ENCODE measurements around the gene THAP5. TPM values are rescaled to one million over a fixed set of nuclear protein-coding genes. Genes with fewer than 3 reads are reported as not detected.
"Not testable (repeated sequence)": the region's sequence is repeated elsewhere in the genome, so short reads cannot be mapped to it uniquely, and the experiment has no call there.

Gene THAP5
- polyA plus RNA-seq, 1 of the 3 experiments (the other 2 are of a cell fraction) = 4.2 TPM

- Histone ChIP-seq H3K9me2 (no peaks in the 10 kb centered on the region), H3K27me3 (ENCODE audit: insufficient read depth) (no peaks in the 10 kb centered on the region), H4K20me1 (ENCODE audit: insufficient read depth) (no peaks in the 10 kb centered on the region), H2AFZ (ENCODE audit: low read depth) (no peak overlapping the region), H3K79me2 (ENCODE audit: insufficient read depth) (peaks cover 4% of the 10 kb centered on the region; the same call in 1 of the 2 replicates), H3K4me3 (ENCODE audit: low read depth in 2 of 2, low read length in 1 of 2) (no peak overlapping the region), H3K4me2 (no peak overlapping the region), H3K36me3 (replicated peaks in 1 of 2; ENCODE audit: control insufficient read depth in 1 of 2, insufficient read depth in 2 of 2, low read length in 1 of 2) (peaks cover 4 to 10% of the 10 kb centered on the region in 2 experiments), H3K27ac (ENCODE audit: low read depth in 2 of 2, low read length in 1 of 2) (no peak overlapping the region), H3K9me3 (peaks cover 9% of the 10 kb centered on the region; the same call in 1 of the 2 replicates), H3F3A (replicated peaks; ENCODE audit: insufficient read depth) (peaks cover 6% of the 10 kb centered on the region), H3K9ac (no peak overlapping the region), H3K4me1 (ENCODE audit: control insufficient read depth in 1 of 2, insufficient read depth in 2 of 2, low read depth in 1 of 2, low read length in 1 of 2) (no peaks in the 10 kb centered on the region)
- CTCF ChIA-PET = no interaction called here
- DNase-seq = no peak
- TF ChIP-seq CTCF (IDR thresholded peaks at IDR 0.05) (no peak), RCOR1 (IDR thresholded peaks at IDR 0.05; ENCODE audit: low read length) (no peak), GATA2 (CRISPR knock-in tag; IDR thresholded peaks at IDR 0.05) (no peak), ZBTB33 (IDR thresholded peaks at IDR 0.05; ENCODE audit: borderline replicate concordance, low read depth) (no peak), TEAD4 (IDR thresholded peaks at IDR 0.05; ENCODE audit: borderline replicate concordance, insufficient read depth) (no peak), USF2 (IDR thresholded peaks at IDR 0.05; ENCODE audit: borderline replicate concordance, low read depth, low read length) (no peak), FOXM1 (IDR thresholded peaks at IDR 0.05; ENCODE audit: low read depth) (no peak), MAX (IDR thresholded peaks at IDR 0.05; ENCODE audit: low read depth) (no peak), EP300 (IDR thresholded peaks at IDR 0.05; ENCODE audit: borderline replicate concordance in 1 of 2, low read depth in 1 of 2, low read length in 1 of 2) (no peak), GABPA (IDR thresholded peaks at IDR 0.05; ENCODE audit: low read depth) (no peak), FOXJ3 (CRISPR knock-in tag; IDR thresholded peaks at IDR 0.05) (no peak), YY1 (IDR thresholded peaks at IDR 0.05; ENCODE audit: low read depth) (no peak), ELF1 (IDR thresholded peaks at IDR 0.05) (no peak), RAD21 (IDR thresholded peaks at IDR 0.05; ENCODE audit: low read length) (no peak), TAF1 (IDR thresholded peaks at IDR 0.05; ENCODE audit: borderline replicate concordance, low read depth, low read length) (no peak), NRF1 (IDR thresholded peaks at IDR 0.05; ENCODE audit: low read depth, low read length) (no peak), CHD2 (IDR thresholded peaks at IDR 0.05; ENCODE audit: low read length, partially characterized antibody) (no peak), NFIC (IDR thresholded peaks at IDR 0.05; ENCODE audit: borderline replicate concordance) (no peak)
- POLR2A ChIA-PET = interaction anchor here (0.6 kb wide), 1 partner anchor 31 kb away, joined by 3 read pairs; no protein-coding TSS in a partner anchor
- WGBS (ENCODE audit: low lambda C conversion rate) = 94% methylated on average over 3 of the region's 3 CpGs
Observed at GRCh38 chr7:108557191-108557590, 12.3 kb downstream of the THAP5 start.

GRCh38 chr7:108556665-108557064, 12.8 kb downstream of the THAP5 start:
- H3F3A ChIP-seq (replicated peaks; ENCODE audit: insufficient read depth); H3K9me2 ChIP-seq; H3K4me2 ChIP-seq; H3K9ac ChIP-seq; CTCF ChIA-PET; H3K9me3 ChIP-seq; H2AFZ ChIP-seq (ENCODE audit: low read depth); H3K36me3 ChIP-seq (replicated peaks in 1 of 2; ENCODE audit: control insufficient read depth in 1 of 2, insufficient read depth in 2 of 2, low read length in 1 of 2); H4K20me1 ChIP-seq (ENCODE audit: insufficient read depth); H3K79me2 ChIP-seq (ENCODE audit: insufficient read depth); H3K27ac ChIP-seq (ENCODE audit: low read depth in 2 of 2, low read length in 1 of 2); H3K27me3 ChIP-seq (ENCODE audit: insufficient read depth); H3K4me3 ChIP-seq (ENCODE audit: low read depth in 2 of 2, low read length in 1 of 2); H3K4me1 ChIP-seq (ENCODE audit: control insufficient read depth in 1 of 2, insufficient read depth in 2 of 2, low read depth in 1 of 2, low read length in 1 of 2); DNase-seq: not testable (repeated sequence)
- POLR2A ChIA-PET = interaction anchor here (0.6 kb wide), 1 partner anchor 30 kb away, joined by 3 read pairs; no protein-coding TSS in a partner anchor

- 54% methylated on average over 2 of the region's 2 CpGs for WGBS (ENCODE audit: low lambda C conversion rate)
- H3K9me3 ChIP-seq; H4K20me1 ChIP-seq (ENCODE audit: insufficient read depth); H3K4me1 ChIP-seq (ENCODE audit: control insufficient read depth in 1 of 2, insufficient read depth in 2 of 2, low read depth in 1 of 2, low read length in 1 of 2); H3K36me3 ChIP-seq (replicated peaks in 1 of 2; ENCODE audit: control insufficient read depth in 1 of 2, insufficient read depth in 2 of 2, low read length in 1 of 2); H3K79me2 ChIP-seq (ENCODE audit: insufficient read depth); H3K9me2 ChIP-seq; H3K4me3 ChIP-seq (ENCODE audit: low read depth in 2 of 2, low read length in 1 of 2); H3F3A ChIP-seq (replicated peaks; ENCODE audit: insufficient read depth); POLR2A ChIA-PET; H3K4me2 ChIP-seq; DNase-seq; H2AFZ ChIP-seq (ENCODE audit: low read depth); H3K9ac ChIP-seq; H3K27ac ChIP-seq (ENCODE audit: low read depth in 2 of 2, low read length in 1 of 2); H3K27me3 ChIP-seq (ENCODE audit: insufficient read depth): not testable (repeated sequence)
- CTCF ChIA-PET = interaction anchor here (1.0 to 1.6 kb wide), 3 partner anchors 13 to 51 kb away, joined by 3 to 4 read pairs (median 3); no protein-coding TSS in a partner anchor
Observed at GRCh38 chr7:108548141-108548896, 21.2 kb downstream of the THAP5 start.
